Upper lobe of right lung (tissue), 1 donor: ENCODE measurements around the gene OAS1. TPM values are rescaled to one million over a fixed set of nuclear protein-coding genes. Genes with fewer than 3 reads are reported as not detected.

Experiments
- ATAC-seq: fragments of 200-7000 bp; cut with Tn5 transposase; one replicate; pipeline ENCODE4 v1.9.1; 2020; ENCODE audit warnings: mild to moderate bottlenecking, moderate library complexity
- DNase-seq: peaks from one replicate; pipeline ENCODE4 v3.0.0-alpha.2; 2020
- H3K27ac ChIP-seq: fragments of 200-600 bp; one replicate; pipeline ENCODE4 v1.8.0; 2022
- H3K27me3 ChIP-seq: fragments of 200-600 bp; one replicate; pipeline ENCODE4 v1.8.0; 2022; ENCODE audit warnings: mild to moderate bottlenecking
- H3K36me3 ChIP-seq: fragments of 200-600 bp; one replicate; pipeline ENCODE4 v1.8.0; 2022
- H3K4me1 ChIP-seq: fragments of 200-600 bp; one replicate; pipeline ENCODE4 v1.8.0; 2022
- H3K4me3 ChIP-seq: fragments of 200-600 bp; one replicate; pipeline ENCODE4 v1.8.0; 2022; ENCODE audit warnings: mild to moderate bottlenecking
- H3K9me3 ChIP-seq: fragments of 200-600 bp; one replicate; pipeline ENCODE4 v1.8.0; 2022
- CTCF ChIP-seq: fragments of 200-600 bp; IDR thresholded peaks from one replicate; pipeline ENCODE4 v1.8.0; 2022; ENCODE audit warnings: antibody characterized with exemption
- intact Hi-C: fragments of 100-400 bp; cut with DNase I; formaldehyde crosslinking; loops from one replicate; pipeline ENCODE4 v1.11.0; 2022
- total RNA-seq: library from RNA; stranded (reverse); fragmentation: NEBNext Ultra II Directional; extraction: Animal tissue kit (Norgen Biotek cat#: 25700); gene quantifications from one replicate; pipeline ENCODE4 v1.2.1, GENCODE V29; 2021
- donor health status: DM: no; HTN: yes; CAD: no; lungs with severe emphysema.

The OAS1 gene
- total RNA-seq, 1 donor from 2014 or later = 60.0 TPM

DNA sequence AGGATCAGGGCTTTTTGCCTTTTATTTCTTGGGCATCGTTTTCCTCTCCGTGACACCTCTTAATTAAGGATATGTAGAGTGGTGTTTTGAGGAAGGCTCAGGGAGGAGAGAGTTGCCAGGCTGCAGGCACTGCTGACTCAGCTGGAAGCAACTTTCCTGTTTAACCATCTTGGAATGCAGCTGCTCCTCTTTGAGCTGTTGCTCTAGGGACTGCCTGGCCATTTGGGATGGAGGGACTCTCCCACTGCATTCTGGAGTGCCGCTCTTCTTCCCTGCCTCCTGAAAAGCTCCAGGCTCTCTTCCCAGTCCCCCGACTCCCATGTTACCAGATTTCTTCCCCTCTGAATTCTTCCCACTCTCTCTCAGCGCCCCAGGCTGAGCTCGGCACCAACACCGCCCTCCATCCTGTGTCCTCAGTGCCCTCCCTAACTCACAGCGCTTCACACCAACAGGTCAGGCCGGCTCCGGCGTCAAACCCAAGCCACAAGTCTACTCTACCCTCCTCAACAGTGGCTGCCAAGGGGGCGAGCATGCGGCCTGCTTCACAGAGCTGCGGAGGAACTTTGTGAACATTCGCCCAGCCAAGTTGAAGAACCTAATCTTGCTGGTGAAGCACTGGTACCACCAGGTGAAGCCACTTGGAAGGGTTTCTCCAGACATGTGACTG lies 37.4 kb downstream of the OAS1 start:
- no peak for TF ChIP-seq CTCF
- no peak overlapping the region for H3K27ac ChIP-seq
- intact Hi-C loops = no loop called here
- H3K4me1 ChIP-seq = peaks cover 7% of the 10 kb centered on the region
- H3K9me3 ChIP-seq = no peaks in the 10 kb centered on the region
- H3K36me3 ChIP-seq = peaks cover 37% of the 10 kb centered on the region
- H3K4me3 ChIP-seq = no peak overlapping the region
- no peak for DNase-seq
- no peak for ATAC-seq
- H3K27me3 ChIP-seq = no peaks in the 10 kb centered on the region

DNA sequence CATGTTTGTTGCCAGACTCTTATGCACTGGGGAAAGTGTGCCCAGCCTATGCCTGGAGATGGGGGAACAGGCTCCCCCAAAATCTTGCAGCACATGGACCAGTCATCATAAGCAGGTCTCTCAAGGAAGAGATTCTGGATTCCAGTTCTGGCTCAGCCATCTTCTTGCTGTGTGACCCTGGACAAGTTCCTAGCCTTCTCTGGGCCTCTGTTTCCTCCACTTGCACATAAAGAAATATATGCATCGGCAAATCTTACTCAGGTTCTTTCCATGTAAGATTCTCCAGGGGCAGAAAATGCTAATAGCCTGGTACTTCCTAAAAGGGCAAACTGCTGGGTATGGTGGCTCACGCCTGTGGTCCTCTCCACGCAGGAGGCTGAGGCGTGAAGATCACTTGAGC lies 38.8 kb downstream of the OAS1 start:
- no peak for TF ChIP-seq CTCF
- no peak for DNase-seq
- intact Hi-C loops = no loop called here
- Histone ChIP-seq H3K36me3 (peaks cover 40% of the 10 kb centered on the region), H3K4me1 (no peaks in the 10 kb centered on the region), H3K27ac (no peak overlapping the region), H3K27me3 (no peaks in the 10 kb centered on the region), H3K4me3 (no peak overlapping the region), H3K9me3 (no peaks in the 10 kb centered on the region)
- ATAC-seq = no peak

GRCh38 chr12:112946236-112947000 lies 39.7 kb downstream of the OAS1 start:
- Histone ChIP-seq H3K4me1 (no peaks in the 10 kb centered on the region), H3K27me3 (no peaks in the 10 kb centered on the region), H3K27ac (no peak overlapping the region), H3K9me3 (no peaks in the 10 kb centered on the region), H3K36me3 (peaks cover 46% of the 10 kb centered on the region), H3K4me3 (no peak overlapping the region)
- intact Hi-C loops = no loop called here
- ATAC-seq = no peak
- DNase-seq = no peak
- TF ChIP-seq CTCF = no peak

DNA sequence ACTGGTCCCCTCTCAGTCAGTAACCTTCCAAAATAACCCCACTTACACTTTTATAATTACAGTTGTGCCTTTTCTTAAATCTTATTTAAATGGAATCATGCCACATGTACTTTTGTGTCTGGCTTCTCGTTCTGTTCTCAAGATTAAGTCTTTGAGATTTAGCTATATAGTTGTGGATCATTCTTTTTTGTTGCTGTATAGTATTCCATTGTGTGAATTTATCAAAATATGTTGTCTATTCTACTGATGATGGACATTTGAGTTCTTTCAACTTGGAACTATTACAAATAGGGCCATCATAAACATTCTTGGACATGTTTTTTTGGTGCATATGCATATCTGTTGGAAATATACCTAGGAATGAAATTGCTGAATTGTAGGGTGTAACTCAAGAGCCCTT lies 40.6 kb downstream of the OAS1 start:
- intact Hi-C loops = no loop called here
- Histone ChIP-seq H3K4me1 (no peaks in the 10 kb centered on the region), H3K36me3 (peaks cover 37% of the 10 kb centered on the region), H3K4me3 (no peak overlapping the region), H3K27me3 (no peaks in the 10 kb centered on the region), H3K9me3 (no peaks in the 10 kb centered on the region), H3K27ac (no peak overlapping the region)
- DNase-seq = no peak
- no peak for ATAC-seq
- no peak for TF ChIP-seq CTCF

DNA sequence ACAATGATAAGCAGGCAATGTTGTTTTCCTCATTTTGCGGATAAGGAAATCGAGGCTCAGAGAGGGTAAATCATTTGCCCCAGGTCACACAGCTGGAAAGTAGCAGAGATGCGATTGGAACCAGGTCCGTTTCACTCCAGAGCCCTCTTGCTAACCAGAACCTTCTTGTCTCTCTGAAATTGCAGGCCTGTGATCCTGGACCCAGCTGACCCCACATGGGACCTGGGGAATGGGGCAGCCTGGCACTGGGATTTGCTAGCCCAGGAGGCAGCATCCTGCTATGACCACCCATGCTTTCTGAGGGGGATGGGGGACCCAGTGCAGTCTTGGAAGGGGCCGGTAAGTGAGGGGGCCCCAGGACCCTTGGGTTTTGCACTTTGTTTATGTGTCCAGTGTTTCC lies 41.0 kb downstream of the OAS1 start:
- no peak for DNase-seq
- Histone ChIP-seq H3K4me1 (no peaks in the 10 kb centered on the region), H3K4me3 (no peak overlapping the region), H3K9me3 (no peaks in the 10 kb centered on the region), H3K27ac (no peak overlapping the region), H3K36me3 (peaks cover 35% of the 10 kb centered on the region), H3K27me3 (no peaks in the 10 kb centered on the region)
- no peak for ATAC-seq
- intact Hi-C loops = no loop called here
- no peak for TF ChIP-seq CTCF
